ENCODE results near the gene RPS6KL1.

DNA sequence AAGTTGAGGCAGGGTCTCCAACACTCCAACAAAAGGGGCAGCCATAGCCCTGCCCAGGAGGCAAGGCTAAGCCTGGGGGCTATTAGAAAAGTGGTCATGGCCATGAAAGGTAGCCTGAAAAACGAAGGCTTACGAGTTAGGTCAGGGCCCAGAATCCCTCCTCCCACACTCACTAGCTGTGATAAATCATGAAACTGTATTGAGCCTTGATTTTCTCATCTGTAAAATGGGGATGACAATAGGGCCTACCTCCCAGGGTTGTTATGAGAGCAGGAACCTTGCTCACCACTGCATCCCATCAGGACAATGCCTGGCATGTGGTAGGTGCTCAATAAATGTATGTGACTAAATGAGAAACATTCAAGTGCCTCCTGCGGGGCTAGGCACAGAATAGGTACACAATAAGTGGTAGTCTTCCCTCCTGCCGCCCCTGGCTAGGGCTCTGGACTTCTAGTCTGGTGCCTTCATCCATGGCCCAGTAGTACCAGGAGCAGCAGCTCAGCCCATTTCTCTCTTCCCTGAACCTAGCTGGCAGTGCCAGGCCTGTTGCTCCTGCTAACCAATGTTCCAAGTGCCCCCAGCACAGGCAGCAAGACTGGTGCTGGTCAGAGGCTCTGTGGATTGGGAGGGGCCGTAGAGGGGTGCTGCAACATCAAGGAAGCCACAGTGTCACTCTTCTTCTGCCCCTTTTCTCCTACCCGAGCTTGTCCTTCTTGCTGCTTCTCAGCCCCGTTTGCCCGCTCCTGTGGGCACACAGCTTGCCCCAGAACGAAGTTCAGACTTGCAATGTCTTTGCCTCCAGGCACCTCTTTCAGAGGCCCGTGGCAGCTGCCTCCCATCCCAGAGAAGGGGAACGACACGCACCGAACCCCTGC lies 24.5 kb upstream of the RPS6KL1 start:
- TF ChIP-seq, protein P1, sequence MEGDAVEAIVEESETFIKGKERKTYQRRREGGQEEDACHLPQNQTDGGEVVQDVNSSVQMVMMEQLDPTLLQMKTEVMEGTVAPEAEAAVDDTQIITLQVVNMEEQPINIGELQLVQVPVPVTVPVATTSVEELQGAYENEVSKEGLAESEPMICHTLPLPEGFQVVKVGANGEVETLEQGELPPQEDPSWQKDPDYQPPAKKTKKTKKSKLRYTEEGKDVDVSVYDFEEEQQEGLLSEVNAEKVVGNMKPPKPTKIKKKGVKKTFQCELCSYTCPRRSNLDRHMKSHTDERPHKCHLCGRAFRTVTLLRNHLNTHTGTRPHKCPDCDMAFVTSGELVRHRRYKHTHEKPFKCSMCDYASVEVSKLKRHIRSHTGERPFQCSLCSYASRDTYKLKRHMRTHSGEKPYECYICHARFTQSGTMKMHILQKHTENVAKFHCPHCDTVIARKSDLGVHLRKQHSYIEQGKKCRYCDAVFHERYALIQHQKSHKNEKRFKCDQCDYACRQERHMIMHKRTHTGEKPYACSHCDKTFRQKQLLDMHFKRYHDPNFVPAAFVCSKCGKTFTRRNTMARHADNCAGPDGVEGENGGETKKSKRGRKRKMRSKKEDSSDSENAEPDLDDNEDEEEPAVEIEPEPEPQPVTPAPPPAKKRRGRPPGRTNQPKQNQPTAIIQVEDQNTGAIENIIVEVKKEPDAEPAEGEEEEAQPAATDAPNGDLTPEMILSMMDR (IDR thresholded peaks at IDR 0.05; ENCODE audit: low read length): no peak
- TF ChIP-seq EZH2phosphoT487 (IDR thresholded peaks at IDR 0.05; ENCODE audit: low read length): no peak
- no peak for TF ChIP-seq EZH2 (optimal IDR thresholded peaks at IDR 0.05; ENCODE audit: low read depth, low read length)
